ENCODE measurements around the gene PCBP3.
"Not testable (repeated sequence)": the region's sequence is repeated elsewhere in the genome, so short reads cannot be mapped to it uniquely, and the experiment has no call there.

The PCBP3 gene

DNA sequence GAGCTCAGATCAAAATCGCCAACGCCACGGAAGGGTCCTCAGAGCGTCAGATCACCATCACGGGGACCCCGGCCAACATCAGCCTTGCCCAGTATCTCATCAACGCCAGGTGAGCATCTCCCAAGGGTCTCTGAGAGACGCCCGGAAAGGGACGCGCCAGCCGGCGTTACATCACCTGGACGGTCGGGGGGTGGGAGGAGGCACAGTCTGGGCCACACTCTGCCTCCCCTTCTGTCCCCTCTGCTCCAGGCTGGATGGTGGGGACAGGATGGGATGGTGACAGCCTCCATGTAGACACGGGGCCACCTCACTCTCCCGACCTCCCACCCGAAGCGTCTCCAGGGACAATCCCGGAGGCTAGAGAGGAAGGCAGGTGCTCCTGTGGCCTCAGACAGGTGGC, 296.6 kb downstream of the PCBP3 start:
- no peak for DNase-seq

DNA sequence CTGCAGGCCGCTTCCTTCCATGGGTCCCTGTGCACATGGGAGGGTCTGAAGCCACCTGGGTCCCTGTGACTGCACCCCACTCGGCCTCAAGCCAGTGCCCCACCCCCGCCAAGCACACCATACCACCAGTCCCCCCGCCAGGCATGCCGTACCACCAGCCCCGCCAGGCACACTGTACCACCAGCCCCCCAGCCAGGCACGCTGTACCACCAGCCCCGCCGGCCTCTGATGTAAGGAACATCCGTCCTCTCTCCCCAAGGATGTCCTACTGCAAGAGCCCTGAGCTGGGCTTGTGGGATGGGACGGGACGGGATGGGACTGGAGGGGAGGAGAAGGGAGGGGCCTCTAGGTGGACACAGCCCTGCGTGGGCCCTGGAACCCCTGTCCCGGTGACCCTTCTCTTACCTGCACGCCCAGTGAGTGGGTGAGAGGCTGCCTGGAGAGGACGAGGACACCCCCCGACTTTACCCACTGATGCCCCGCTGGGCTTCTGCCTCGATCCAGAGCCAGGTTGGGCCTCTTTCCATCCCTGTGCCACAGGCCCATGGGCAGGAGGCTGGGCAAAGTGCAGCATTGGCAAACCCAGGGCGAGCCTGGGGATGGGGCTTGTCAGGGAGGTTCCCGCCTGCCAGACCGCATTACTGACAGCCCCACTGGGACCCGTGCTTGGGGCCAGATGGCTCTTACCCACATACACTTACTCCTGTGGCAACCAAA, 297.3 kb downstream of the PCBP3 start:
- DNase-seq: no peak

DNA sequence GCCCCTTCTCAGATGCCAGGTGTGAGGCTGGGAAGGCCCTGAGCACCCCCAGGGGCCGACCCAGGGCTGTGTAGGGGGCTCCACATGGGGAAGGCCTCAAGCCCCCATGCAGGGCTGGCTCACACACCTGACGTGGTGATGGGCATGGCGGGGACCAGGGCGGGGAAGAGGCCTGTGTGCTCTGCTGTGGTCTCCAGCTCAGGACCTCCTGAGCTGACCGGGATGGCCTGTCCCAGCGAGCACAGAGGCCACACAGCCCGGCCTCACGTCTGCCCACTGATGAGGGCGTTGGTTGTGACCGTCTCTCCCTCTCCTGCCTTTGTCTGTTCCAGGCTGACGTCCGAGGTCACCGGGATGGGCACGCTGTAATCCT, 297.8 kb downstream of the PCBP3 start:
- DNase-seq: no peak

DNA sequence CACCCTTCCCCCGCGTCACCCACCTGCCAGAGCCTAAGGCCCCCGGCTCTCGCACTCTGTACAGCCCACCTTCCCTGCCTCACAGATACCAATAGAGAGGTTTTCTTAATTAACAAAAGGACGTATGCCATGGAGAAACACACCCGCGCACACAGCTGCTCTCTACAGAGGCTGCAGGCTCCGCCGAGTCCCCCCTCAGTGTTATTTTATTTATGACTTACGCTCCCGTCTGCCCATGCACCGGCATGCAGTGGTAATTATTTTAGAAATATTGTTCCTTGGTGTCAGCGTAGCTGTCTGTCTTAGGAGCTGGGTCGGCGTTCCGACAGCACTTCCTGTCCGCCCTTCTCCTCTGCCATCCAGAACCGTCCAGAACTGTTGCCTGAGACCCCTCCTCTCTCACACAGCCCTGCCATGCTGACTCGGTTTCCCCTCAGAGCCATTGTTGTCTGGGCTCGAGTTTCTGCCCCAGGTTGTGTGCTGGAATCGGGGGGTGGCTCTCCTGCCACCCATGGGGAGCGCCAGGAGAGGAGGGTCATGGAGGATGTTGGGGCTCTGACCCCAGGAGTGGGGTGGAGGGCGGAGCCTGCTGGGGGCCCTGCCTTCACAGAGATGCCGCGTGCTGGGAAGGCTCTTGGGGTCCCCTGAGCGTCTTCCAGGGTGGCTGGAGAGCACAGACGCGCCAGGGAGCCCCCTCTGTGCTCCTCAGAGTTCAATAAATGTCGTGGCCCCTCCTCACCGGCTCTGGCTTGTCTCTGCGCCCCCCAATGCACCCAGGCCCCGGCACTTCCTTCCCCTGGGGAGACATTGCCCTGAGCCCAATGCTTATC, 298.4 kb downstream of the PCBP3 start:
- no peak for DNase-seq

DNA sequence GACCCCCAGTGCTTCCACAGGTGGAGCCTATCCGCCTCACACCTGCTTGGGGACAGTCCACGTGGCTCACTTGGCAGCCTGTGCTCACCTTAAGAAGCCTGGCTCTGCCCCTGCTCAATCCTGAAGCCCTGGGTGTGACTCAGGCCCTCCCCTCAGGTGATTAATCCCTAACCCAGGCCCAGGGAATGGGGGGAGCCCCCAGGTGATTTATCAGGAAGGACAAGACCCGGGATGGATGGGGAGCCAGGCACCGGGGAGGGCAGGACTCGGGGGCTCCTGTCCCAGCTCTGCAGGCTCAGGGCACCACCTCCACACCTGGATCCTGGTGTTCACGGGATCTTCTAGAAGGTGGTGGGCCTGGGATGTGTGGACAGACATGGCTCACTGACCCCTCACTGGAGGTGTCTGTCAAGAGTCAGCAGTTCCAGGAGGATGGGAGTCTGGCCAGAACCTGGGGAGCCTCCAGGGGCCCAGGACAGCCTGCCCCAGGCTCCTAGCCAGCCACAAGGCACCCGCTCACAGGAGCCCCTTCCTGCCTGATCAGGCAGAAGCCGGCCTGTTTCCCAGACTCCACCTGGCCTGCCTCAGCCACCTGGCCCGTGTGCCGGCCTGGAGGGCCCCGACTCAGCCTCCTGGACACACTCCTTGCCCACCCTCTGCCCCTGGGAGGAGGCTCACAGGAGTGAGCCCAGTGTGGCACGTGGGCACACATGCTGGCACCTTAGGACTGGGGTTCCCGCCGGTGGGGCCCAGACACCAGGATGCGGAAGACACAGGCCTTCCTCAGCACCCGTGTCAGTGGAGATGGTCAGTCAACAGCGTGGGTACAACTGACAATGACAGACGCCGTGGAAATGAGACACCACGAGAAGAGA, 299.5 kb downstream of the PCBP3 start:
- no peak for DNase-seq

DNA sequence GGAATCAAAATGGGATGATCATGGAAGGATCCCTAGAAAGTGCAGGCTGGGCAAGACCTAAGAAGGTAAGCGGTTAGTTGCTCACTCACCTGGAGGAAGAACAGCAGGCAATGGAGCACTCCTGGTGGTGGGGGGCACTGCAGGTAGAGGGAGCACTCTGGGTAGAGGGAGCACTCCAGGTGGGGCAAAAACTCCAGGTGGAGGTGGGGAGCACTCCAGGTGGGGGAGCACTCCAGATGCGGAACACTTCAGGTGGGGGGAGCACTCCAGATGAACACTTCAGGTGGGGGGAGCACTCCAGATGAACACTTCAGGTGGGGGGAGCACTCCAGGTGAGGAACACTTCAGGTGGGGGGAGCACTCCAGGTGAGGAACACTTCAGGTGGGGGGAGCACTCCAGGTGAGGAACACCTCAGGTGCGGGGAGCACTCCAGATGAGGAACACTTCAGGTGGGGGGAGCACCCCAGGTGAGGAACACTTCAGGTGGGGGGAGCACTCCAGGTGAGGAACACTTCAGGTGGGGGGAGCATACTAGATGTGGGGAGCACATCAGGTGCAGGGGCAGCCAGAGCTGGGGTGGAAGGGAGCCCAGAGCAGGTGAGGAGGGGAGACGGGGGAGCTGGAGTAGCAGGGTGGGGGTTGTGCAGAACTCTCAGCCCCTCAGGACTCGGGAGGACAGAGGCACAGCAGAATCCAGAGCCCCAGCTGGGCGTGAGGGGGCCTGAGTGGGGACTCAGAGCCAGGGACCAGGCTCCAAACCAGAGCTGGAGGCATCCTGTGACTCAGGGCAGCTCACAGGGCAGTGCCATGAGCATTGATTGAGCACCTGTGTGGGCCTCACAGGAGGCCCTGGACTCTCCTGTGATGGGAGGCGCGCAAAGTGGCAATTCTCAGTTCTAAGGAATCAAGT, 300.4 kb downstream of the PCBP3 start:
- DNase-seq: no peak

DNA sequence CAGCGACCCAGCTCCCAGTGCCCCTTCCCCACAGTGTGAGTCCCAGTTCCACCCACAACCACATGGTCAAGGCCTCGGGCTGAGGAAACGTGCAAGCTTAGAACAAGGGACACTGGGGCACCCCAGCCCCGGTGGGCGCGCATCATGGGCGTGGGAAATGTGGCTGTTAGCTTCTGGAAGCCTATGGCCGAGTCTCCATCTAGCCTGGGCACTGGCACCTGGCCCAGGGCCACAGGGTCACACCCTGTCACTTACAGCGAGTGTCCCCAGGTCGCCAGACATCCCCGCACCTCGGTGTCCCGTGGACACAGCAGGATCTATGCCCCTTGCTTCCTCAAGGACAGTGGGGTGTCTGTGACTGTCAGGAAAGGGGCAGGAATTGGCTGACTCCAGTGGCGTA, 301.1 kb downstream of the PCBP3 start:
- DNase-seq: no peak

DNA sequence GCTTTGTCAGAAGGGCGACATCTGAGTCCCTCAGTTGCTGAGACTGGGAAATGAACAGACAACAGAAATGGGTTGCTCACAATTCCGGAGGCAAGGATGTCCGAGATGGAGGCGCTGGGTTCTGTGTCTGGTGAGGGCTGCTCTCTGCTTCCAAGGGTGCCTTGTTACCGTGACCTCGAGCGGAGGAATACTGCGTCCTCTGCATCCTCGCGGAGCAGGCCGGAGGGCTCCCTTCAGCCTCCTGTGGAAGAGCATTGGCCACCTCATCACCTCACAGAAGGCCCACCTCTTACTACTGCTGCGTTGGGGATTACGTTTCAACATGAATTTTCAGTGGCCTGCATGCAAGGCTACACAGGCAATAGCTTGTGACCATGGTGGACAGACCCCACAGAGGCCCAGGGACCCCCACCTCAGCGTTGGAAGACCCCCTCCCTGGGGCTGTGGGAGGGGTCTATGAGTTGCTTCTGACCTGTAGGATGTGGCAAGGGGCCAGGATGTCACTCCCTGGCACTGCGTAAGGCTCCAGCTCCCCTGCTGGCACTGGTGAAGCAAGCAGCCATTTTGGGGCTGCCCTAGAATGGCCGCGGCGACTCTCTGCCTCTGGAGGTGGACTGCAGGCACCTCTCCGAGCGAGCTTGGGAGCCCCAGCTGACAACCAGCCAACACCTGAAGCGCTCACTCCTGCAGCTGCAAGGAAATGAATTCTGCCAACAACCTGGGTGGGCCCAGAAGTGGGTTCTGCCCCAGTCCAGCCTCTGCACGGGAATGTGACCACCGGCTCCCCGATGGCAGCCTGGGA, 301.7 kb downstream of the PCBP3 start:
- no peak for DNase-seq

DNA sequence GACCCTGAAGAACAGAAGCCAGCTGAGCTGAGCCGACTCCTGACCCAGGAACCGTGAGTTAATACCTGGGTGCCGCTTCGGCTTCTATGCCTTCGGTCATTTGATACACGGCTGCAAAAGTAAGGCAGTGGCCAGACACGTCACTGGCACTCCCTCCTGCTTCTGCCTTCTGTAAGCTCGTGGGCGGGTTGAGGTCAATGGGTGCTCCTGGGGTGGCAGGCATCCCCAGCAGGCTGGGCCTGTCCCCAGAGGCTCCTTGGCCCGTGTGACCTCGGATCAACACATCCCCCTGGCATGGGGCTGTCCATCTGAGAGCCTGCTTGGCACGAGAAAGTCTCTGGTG, 302.3 kb downstream of the PCBP3 start:
- no peak for DNase-seq

DNA sequence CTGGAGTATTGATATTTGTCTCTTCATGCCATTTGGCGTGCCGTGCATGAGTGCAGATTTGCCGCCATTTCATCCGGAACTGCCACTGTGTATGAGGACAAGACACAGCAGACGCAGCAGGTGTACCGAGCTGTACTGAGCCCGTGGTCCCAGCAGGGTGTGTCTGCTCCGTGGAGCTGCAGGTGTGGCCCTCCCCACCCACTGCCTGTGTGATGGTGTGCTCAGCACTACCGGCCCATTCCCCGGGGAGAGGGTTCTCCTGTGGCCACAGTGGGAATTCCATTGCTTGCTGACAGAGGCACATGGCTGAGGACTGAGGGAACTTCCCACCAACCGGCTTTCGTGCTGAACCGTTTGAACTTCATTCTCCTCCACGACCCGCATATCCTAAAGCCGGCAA, 303.8 kb downstream of the PCBP3 start:
- DNase-seq: no peak

DNA sequence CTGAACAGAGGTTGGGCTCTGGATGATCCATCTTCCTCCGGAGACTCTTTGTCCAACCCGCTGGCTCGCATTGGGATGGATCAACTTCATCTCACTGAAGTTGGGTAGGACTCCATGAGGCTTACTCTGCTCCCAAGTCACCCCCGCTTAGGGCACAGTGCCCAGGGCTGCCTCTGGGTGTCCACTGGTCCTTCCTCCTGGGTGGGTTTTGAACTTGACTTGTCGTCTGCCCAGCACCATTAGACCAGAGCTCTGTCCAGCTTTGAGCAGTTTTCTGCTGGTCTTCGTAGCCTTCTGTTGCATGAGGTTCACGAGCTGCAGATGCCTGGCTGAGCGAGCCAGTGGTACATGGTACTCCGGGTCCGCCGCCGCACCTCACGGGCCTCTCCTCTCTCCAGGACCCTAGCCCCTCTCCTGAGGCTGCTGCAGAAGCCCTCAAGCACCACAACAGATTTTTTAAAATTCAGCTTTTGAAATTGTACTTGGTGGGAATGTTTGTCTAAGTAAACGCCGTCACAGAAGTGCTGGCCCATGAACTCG, 304.3 kb downstream of the PCBP3 start:
- DNase-seq: no peak

DNA sequence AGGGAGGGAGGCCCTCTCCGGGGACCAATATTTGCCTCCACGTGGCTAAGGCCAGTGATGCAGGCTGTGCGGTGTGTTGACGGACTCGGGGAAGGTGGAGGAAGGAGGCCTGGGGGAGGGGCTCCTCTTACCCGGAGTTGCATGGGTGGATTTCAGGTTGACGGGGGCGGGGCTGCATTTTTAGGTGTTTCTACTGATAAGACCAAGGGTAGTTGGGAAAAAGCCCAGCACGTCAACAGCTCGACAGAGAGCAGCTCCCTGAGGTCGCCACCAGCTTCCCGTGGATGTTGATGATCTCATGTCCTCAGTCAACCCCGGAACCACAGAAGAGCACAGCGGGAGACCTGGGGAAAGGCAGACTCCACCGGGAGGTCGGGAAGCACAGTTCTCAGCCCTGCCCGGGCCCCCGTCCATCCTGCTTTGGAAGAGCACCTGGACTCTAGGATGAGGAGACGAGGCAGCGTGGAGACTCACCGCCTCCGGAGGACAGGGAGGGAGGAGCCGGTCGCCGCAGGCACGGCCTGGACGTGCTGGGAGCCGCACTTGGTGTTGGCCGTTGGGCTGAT, 305.1 kb downstream of the PCBP3 start:
- DNase-seq: no peak

DNA sequence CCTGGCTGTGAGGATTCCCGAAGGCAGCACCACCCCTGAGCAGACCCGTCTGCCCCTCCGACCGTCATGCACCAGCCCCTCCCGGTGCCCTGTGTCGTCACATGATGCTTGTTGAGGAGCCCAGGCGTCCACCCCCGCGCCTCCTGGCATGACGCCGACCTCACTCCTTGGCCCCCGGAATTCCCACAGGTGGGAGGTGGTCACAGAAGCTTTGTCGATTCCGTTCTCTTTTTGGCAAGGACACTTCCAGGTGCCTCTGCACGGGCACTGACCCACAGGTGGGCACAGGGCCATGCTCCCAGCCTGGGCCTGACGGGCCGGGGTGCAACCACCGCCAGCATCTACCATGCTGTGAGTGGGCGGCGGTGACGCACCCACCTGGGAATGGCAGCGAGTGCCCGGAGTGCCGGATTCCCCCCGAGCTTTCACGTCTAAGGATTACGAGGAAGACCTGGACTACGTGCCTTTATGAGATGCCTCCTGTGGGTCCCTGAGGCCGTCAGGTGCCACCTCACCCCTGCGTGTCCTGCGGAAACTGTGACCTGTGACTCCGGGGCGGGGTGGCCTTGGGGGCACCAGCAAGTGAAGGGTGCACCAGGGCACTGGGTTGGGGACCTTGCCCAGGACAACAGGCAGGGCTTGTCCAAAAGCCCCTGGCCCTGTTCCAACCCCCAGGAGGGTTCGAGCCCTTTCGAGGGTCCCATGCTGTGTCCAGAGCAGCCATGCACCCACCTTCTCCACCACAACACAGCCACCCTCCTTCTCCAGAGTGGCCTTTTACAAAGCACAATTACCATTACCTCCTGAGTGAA, 306.6 kb downstream of the PCBP3 start:
- DNase-seq: no peak

DNA sequence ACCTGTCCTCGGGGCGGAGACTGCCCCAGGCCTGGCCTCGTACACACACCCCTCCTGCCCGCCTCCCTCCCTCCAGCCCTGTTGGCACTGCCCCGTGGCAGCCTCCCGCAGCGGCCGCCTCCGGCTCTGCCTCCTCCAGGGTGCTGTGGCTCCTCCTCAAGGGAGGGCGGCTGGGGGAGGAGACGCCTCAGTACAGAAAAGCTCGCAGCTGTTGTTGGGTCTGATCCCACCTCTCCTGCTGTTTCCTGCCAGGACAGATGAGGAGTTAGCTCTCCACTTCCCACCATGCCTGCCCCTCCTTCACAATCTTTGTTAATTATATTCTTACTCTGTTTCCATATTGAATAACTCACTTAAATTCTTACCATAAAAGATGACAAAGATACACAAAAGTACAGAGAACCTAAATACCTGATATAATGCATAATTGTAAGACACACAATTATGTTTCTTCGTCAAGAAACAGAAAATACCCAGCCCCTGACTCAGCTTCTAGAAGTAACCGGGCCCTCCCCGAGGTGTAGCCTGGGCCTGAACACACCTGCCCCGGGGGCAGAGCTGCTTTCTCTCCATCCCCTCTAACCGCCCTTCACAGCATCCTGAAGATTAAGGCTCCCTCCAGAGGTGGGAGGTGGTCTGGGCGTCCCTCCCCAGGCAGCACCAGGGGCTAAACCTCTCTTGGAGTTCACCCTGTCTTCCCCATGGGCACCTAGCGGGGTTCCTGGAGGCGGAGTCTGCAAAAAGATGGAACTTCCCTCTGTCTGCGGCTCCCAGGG, 307.4 kb downstream of the PCBP3 start:
- peak in 3 of 58 donors; percentile 7 to 17 (median 14) for DNase-seq

DNA sequence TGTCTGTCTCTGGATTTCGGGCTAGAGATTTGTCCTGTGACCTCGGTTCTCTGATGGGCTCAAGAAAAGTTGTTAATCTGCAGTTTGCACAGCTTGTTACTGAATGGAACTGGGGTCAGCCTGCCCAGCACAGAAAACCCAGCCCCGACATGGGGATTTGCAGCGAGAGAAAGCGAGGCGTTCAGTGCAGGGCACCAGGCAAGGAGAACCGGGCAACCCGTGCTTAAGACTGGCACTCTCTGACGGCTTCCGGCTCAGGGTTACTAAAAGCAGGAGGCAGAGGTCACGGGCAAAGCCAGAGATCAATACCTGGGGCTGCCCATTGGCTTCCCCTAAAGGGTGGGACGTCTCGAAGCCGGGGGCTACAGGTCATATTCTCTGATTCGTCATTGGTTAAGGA, 308.2 kb downstream of the PCBP3 start:
- DNase-seq: no peak

DNA sequence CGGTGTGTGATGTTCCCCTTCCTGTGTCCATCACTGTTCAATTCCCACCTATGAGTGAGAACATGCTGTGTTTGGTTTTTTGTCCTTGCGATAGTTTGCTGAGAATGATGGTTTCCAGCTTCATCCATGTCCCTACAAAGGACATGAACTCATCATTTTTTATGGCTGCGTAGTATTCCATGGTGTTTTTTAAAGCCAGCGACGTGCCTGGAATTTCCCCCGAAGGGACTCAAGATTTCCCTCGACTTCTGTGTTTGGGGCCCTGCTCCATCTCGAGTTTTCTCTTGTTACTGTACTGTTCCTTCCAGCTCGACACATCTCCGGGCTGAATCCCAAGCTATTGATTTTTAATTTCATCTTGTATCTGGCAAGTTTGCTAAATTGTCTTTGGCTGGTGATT, 309.0 kb downstream of the PCBP3 start:
- DNase-seq: not testable (repeated sequence)

DNA sequence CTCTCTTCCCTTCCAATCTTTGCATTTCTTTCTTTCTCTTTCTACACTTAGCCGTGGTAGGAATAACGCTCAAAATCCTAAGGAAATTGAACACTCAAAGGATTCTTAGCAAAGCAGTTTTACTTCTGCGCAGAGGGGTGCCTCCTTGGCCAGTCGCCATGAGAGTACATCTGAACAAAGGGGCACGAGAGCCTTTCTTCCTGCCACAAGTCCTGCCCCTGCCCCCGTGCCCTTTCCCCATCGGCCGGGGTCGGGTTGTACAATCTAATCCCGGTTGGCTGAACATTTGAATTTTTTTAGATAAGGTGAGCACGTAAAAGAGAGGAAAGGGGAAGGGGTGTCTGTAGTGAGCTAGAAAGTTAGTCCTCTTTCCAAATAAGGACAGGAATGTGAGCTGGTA, 309.4 kb downstream of the PCBP3 start:
- DNase-seq: no peak

DNA sequence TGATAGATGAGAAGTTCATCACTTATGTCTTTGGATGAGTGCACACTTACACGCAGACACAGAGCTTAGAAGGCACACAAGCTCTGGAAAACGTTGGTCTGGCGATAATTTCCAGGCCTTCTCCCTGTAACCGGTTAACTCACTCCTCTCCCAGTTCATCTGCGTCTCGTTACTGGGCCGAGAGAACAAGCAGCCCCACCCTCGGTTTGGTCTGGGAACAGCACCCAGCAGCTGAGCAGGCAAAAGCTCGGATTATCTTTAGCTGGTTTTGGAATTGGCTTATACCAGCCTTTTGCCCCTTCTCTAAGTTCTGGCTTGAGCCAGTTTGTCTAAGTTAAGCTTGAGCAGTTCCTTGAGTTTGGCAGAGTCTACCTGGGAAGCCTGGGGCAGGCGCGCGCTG, 310.7 kb downstream of the PCBP3 start:
- DNase-seq: no peak

Data from anterior cingulate cortex (tissue), 58 donors.